Astrocyte (in vitro differentiated cells and primary cell): ENCODE measurements around the gene CREB5. TPM values are rescaled to one million over a fixed set of nuclear protein-coding genes. Genes with fewer than 3 reads are reported as not detected.

Source experiments
- DNase-seq: peaks from one replicate; pipeline ENCODE4 v3.0.0-alpha.2; 2010; ENCODE audit warnings: low read depth
- FAIRE-seq: peaks from 2 replicates; lab custom pipeline; 2011; peaks lifted over from hg19 to GRCh38; lab: Jason Lieb, UNC
- H2AFZ ChIP-seq: 2 replicates; pipeline ENCODE4 v1.6.0; 2012; ENCODE audit warnings: low read depth, low read length, inconsistent platforms
- H3K27ac ChIP-seq: 2 replicates; pipeline ENCODE4 v1.5.1; 2011; ENCODE audit warnings: low read depth, low read length, inconsistent platforms
- H3K27me3 ChIP-seq: 2 replicates; pipeline ENCODE4 v1.6.0; 2011; ENCODE audit warnings: low read length, inconsistent platforms; ENCODE audit not compliant: insufficient read depth
- H3K36me3 ChIP-seq: 2 replicates; pipeline ENCODE4 v1.5.1; 2011; ENCODE audit warnings: low read length, inconsistent platforms; ENCODE audit not compliant: insufficient read depth
- H3K4me1 ChIP-seq: 2 replicates; pipeline ENCODE4 v1.5.1; 2011; ENCODE audit warnings: low read length, inconsistent platforms; ENCODE audit not compliant: insufficient read depth
- H3K4me2 ChIP-seq: 2 replicates; pipeline ENCODE4 v1.6.0; 2012; ENCODE audit warnings: low read length, inconsistent platforms
- H3K4me3 ChIP-seq: 2 replicates; pipeline ENCODE4 v1.5.1; 2011; ENCODE audit warnings: low read depth, mild to moderate bottlenecking, low read length, inconsistent platforms; ENCODE audit not compliant: insufficient read depth
- H3K79me2 ChIP-seq: 2 replicates; pipeline ENCODE4 v1.6.0; 2012; ENCODE audit warnings: mild to moderate bottlenecking, low read length, inconsistent platforms; ENCODE audit not compliant: insufficient read depth
- H3K9ac ChIP-seq: 2 replicates; pipeline ENCODE4 v1.6.0; 2012; ENCODE audit warnings: mild to moderate bottlenecking, low read length, inconsistent platforms
- H3K9me3 ChIP-seq: 2 replicates; pipeline ENCODE4 v1.5.1; 2012; ENCODE audit warnings: low read depth, mild to moderate bottlenecking, low read length, inconsistent platforms; ENCODE audit not compliant: insufficient read depth
- H4K20me1 ChIP-seq: 2 replicates; pipeline ENCODE4 v1.6.0; 2012; ENCODE audit warnings: low read length, inconsistent platforms; ENCODE audit not compliant: insufficient read depth
- H3K27ac Mint-ChIP-seq: one replicate; pipeline ENCODE4 v1.8.0; 2021; ENCODE audit warnings: mild to moderate bottlenecking, mixed read lengths; ENCODE audit not compliant: unreplicated experiment
- H3K27me3 Mint-ChIP-seq: one replicate; pipeline ENCODE4 v1.8.0; 2021; ENCODE audit warnings: low read depth, mixed read lengths; ENCODE audit not compliant: unreplicated experiment
- H3K36me3 Mint-ChIP-seq: one replicate; pipeline ENCODE4 v1.8.0; 2021; ENCODE audit warnings: low read depth, mixed read lengths; ENCODE audit not compliant: unreplicated experiment
- H3K4me1 Mint-ChIP-seq: one replicate; pipeline ENCODE4 v1.8.0; 2021; ENCODE audit warnings: low read depth, mixed read lengths; ENCODE audit not compliant: unreplicated experiment
- H3K4me3 Mint-ChIP-seq: one replicate; pipeline ENCODE4 v1.8.0; 2021; ENCODE audit warnings: mild to moderate bottlenecking, moderate library complexity, mixed read lengths; ENCODE audit not compliant: unreplicated experiment
- H3K9me3 Mint-ChIP-seq: one replicate; pipeline ENCODE4 v1.8.0; 2021; ENCODE audit warnings: mild to moderate bottlenecking, mixed read lengths; ENCODE audit not compliant: unreplicated experiment
- EZH2 ChIP-seq: IDR thresholded peaks from 2 replicates; pipeline ENCODE4 v1.6.1; 2012; ENCODE audit warnings: mild to moderate bottlenecking, low read length, inconsistent platforms; ENCODE audit not compliant: insufficient read depth
- total RNA-seq: library from RNA; stranded (reverse); gene quantifications from 2 replicates; pipeline ENCODE4 v1.2.1, GENCODE V29; 2021
- TF ChIP-seq, protein P1 (sequence below): IDR thresholded peaks from 2 replicates; pipeline ENCODE4 v1.5.1; 2011; ENCODE audit warnings: low read depth, mild to moderate bottlenecking, inconsistent platforms, low read length, moderate library complexity; ENCODE audit not compliant: insufficient read depth

The CREB5 gene
- total RNA-seq, 1 donor from 2014 or later, result 25.4 TPM

DNA sequence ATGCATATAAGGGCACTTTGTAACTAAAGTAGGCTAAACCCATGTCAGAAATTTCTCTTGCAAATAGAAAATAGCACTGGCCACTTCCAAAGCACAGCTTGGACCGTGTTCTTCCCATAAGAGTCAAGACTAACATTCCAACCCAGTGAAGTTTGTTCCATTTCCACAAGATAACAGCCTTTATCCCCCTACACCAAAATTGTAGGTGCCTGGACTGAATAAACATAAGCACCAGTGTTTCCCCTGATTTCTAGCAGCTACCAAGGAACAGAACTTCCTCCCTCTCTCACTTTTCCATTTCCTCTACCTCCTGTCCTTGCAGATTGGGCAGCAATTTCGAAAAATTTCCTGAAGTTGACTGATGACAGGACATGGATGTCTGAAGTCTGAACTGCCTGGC is 219.7 kb downstream of the CREB5 start:
- H3K27me3 Mint-ChIP-seq, result peaks cover 1% of the 10 kb centered on the region
- H3K9me3 Mint-ChIP-seq, result no peaks in the 10 kb centered on the region
- no peaks in the 10 kb centered on the region for H3K4me1 ChIP-seq
- FAIRE-seq (no peak), DNase-seq (no peak)
- TF ChIP-seq, protein P1, sequence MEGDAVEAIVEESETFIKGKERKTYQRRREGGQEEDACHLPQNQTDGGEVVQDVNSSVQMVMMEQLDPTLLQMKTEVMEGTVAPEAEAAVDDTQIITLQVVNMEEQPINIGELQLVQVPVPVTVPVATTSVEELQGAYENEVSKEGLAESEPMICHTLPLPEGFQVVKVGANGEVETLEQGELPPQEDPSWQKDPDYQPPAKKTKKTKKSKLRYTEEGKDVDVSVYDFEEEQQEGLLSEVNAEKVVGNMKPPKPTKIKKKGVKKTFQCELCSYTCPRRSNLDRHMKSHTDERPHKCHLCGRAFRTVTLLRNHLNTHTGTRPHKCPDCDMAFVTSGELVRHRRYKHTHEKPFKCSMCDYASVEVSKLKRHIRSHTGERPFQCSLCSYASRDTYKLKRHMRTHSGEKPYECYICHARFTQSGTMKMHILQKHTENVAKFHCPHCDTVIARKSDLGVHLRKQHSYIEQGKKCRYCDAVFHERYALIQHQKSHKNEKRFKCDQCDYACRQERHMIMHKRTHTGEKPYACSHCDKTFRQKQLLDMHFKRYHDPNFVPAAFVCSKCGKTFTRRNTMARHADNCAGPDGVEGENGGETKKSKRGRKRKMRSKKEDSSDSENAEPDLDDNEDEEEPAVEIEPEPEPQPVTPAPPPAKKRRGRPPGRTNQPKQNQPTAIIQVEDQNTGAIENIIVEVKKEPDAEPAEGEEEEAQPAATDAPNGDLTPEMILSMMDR, result no peak
- no peak for TF ChIP-seq EZH2
- H3K36me3 ChIP-seq, result no peaks in the 10 kb centered on the region
- no peak overlapping the region for H2AFZ ChIP-seq
- no peaks in the 10 kb centered on the region for H4K20me1 ChIP-seq
- H3K27ac Mint-ChIP-seq, result no peak overlapping the region
- peaks cover 4% of the 10 kb centered on the region for H3K27me3 ChIP-seq
- no peak overlapping the region for H3K9ac ChIP-seq
- H3K4me2 ChIP-seq, result no peak overlapping the region
- no peaks in the 10 kb centered on the region for H3K9me3 ChIP-seq
- no peaks in the 10 kb centered on the region for H3K36me3 Mint-ChIP-seq
- no peak overlapping the region for H3K27ac ChIP-seq
- H3K4me3 ChIP-seq, result no peak overlapping the region
- peaks cover 3% of the 10 kb centered on the region for H3K4me1 Mint-ChIP-seq
- H3K79me2 ChIP-seq, result no peaks in the 10 kb centered on the region
- no peak overlapping the region for H3K4me3 Mint-ChIP-seq

DNA sequence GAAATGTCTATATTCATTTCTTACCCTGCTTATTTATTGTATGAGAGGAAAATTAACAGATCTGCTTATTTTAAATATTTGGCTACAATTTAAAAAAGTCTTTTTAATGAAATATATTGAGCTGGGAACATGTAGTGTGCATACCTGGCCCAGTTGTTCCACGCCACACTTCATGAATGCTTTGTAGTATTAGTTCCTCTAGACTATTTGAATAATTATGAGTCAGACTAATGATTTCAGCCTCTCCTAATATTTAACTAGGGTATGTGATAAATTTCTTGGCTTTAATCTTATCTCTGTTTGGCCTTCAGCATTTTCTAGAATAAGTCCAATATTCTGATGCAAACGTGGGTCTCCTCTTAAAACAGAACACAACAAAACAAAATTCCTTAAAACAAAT is 226.6 kb downstream of the CREB5 start:
- H4K20me1 ChIP-seq, result no peaks in the 10 kb centered on the region

DNA sequence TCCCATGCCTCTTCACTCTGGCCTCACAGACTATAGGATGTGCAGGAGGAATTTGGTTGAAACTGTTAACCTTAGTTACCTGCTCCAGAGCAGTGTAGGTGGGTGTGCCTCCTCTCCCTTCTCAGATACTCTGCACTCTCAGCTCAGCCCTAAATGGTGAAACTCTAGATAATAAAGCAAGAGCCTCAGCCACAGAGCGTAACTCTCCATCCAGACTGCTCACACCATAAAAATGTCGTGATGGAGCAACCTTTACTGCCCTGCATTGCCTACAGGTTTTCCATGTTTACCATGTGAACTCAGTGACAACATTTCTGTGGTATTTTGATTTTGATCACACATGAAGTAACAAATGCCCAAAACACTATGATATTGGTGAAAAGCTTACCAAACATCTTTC is 227.7 kb downstream of the CREB5 start:
- Histone ChIP-seq H3K27me3 (no peaks in the 10 kb centered on the region), H3K4me2 (no peak overlapping the region), H3K9me3 (no peaks in the 10 kb centered on the region), H2AFZ (no peak overlapping the region), H3K4me1 (no peaks in the 10 kb centered on the region), H3K79me2 (no peaks in the 10 kb centered on the region), H4K20me1 (no peaks in the 10 kb centered on the region), H3K4me3 (no peak overlapping the region), H3K36me3 (no peaks in the 10 kb centered on the region), H3K9ac (no peak overlapping the region), H3K27ac (no peak overlapping the region)
- no peaks in the 10 kb centered on the region for H3K36me3 Mint-ChIP-seq
- DNase-seq (no peak), FAIRE-seq (no peak)
- H3K4me1 Mint-ChIP-seq, result peaks cover 23% of the 10 kb centered on the region
- no peak overlapping the region for H3K27ac Mint-ChIP-seq
- TF ChIP-seq EZH2, result no peak
- TF ChIP-seq, protein P1, result no peak
- no peak overlapping the region for H3K4me3 Mint-ChIP-seq
- peaks cover 2% of the 10 kb centered on the region for H3K9me3 Mint-ChIP-seq
- H3K27me3 Mint-ChIP-seq, result peaks cover 3% of the 10 kb centered on the region

More for the DNA sequence above, 226.6 kb downstream of the CREB5 start:
- Histone ChIP-seq H3K9ac (no peak overlapping the region), H3K27ac (no peak overlapping the region), H3K79me2 (no peaks in the 10 kb centered on the region), H2AFZ (no peak overlapping the region), H3K4me3 (no peak overlapping the region), H3K27me3 (no peaks in the 10 kb centered on the region), H3K4me1 (no peaks in the 10 kb centered on the region), H3K36me3 (no peaks in the 10 kb centered on the region), H3K4me2 (no peak overlapping the region), H3K9me3 (no peaks in the 10 kb centered on the region)
- FAIRE-seq, result no peak
- TF ChIP-seq, protein P1, result no peak
- no peak for TF ChIP-seq EZH2
- no peak for DNase-seq
- Mint-ChIP-seq H3K27me3 (peaks cover 3% of the 10 kb centered on the region), H3K36me3 (no peaks in the 10 kb centered on the region), H3K9me3 (peaks cover 2% of the 10 kb centered on the region), H3K27ac (no peak overlapping the region), H3K4me3 (no peak overlapping the region), H3K4me1 (peaks cover 23% of the 10 kb centered on the region)
